ENCODE results near the gene RAB11FIP5. TPM values are rescaled to one million over a fixed set of nuclear protein-coding genes. Genes with fewer than 3 reads are reported as not detected.

Gene RAB11FIP5
- total RNA-seq, 2 experiments from 2014 or later: 12.6 to 13.8 TPM

DNA sequence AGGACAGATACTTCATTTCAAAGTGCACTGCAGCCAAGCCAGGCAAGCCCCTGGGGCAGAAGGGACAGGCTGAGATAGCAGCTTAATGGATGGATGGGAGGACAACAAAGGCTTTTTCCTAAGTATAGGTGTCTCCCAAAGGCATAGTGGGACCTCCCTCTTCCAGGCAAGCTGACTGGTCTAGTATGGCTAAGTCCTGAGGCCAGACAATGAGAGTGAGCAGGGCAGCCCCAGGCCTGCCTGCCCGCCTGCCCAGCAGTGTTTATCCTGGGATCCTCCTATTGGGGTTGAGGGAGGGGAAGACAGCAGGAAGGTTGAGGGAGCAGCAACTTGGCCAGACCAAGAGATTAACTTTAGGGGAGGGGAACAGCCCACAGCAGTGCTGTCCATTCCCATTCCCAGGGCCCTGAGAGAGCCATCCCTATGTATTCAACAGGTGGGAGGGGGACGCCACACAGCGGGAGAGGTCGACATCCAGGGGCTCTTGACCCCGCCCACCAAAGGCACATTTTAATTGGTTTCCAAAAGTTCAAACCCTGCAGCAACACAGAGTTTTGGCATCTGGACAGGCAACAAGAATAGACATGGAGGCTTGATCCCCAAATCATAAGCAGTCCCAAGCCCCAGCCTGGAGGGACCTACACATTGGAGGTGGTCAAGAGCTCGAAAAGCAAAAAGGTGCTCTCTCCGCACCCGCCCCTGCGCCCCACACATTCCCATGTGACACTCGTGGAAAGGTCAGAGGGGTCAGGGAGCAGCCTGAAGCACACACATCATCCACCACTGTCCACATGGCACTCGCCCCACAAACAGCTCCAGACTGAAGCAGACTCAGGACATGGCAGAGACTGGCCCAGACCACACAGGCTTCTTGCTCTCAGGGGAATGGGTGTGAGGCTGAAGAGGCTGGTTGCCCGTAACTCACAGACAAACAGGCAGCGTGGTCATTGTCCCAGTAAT is 38.4 kb downstream of the RAB11FIP5 start:
- Histone ChIP-seq H3K4me3 (ENCODE audit: low read length) (no peak overlapping the region), H3K27ac (ENCODE audit: low read depth in 1 of 2, low read length in 2 of 2) (no peak overlapping the region), H3K4me1 (ENCODE audit: insufficient read depth, low read length) (peaks cover 21% of the 10 kb centered on the region), H3K27me3 (ENCODE audit: control insufficient read depth in 1 of 2, insufficient read depth in 2 of 2, low read length in 2 of 2) (no peaks in the 10 kb centered on the region), H3K36me3 (ENCODE audit: insufficient read depth, low read length) (peaks cover 2% of the 10 kb centered on the region), H3K9me3 (ENCODE audit: control insufficient read depth in 1 of 2, insufficient read depth in 1 of 2, low read length in 2 of 2) (no peaks in the 10 kb centered on the region)
- DNase-seq: no peak
- H3K36me3 Mint-ChIP-seq (ENCODE audit: low read depth): peaks cover 4% of the 10 kb centered on the region
- H3K27ac Mint-ChIP-seq: no peak overlapping the region
- ChIA-PET POLR2A (no interaction called here), CTCF (no interaction called here)
- TF ChIP-seq, protein P1, sequence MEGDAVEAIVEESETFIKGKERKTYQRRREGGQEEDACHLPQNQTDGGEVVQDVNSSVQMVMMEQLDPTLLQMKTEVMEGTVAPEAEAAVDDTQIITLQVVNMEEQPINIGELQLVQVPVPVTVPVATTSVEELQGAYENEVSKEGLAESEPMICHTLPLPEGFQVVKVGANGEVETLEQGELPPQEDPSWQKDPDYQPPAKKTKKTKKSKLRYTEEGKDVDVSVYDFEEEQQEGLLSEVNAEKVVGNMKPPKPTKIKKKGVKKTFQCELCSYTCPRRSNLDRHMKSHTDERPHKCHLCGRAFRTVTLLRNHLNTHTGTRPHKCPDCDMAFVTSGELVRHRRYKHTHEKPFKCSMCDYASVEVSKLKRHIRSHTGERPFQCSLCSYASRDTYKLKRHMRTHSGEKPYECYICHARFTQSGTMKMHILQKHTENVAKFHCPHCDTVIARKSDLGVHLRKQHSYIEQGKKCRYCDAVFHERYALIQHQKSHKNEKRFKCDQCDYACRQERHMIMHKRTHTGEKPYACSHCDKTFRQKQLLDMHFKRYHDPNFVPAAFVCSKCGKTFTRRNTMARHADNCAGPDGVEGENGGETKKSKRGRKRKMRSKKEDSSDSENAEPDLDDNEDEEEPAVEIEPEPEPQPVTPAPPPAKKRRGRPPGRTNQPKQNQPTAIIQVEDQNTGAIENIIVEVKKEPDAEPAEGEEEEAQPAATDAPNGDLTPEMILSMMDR (IDR thresholded peaks at IDR 0.05): no peak
- intact Hi-C loops (cut with DNase I, micrococcal nuclease): loop anchor here (5.0 to 10.0 kb wide), 8 partner anchors 38 to 663 kb away; partner anchors contain the start of genes ALMS1 (in 2 of the 2), CCT7 (in 2 of the 2), PRADC1 (in 2 of the 2) and EXOC6B (in 1 of the 2)
- H3K4me3 Mint-ChIP-seq: no peak overlapping the region
- no peaks in the 10 kb centered on the region for H3K27me3 Mint-ChIP-seq
- no peak for ATAC-seq (ENCODE audit: poor library complexity)
- no peaks in the 10 kb centered on the region for H3K9me3 Mint-ChIP-seq
- H3K4me1 Mint-ChIP-seq (ENCODE audit: low read depth): peaks cover 28% of the 10 kb centered on the region

DNA sequence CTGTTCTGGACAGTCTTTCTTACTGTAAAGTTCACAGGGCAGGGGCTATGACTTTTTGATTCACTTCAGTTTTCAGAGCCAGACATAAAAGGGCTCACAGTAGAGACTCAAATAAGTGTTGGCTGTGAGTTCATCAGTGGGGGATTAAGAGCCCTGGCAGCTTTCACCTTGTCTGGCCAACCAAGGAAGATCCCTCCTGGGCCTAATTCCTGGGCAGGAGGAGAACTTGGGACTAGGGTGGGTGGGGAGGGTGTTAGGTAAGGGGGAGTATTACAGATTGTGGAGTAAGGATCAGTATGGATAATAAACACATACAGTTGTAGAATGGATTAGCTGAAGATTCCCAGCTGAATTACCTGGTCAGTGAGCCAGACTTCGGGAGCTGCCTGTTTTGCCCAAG is 40.3 kb downstream of the RAB11FIP5 start:
- H3K4me1 Mint-ChIP-seq (ENCODE audit: low read depth): peaks cover 31% of the 10 kb centered on the region
- POLR2A ChIA-PET: no interaction called here
- DNase-seq (no peak), ATAC-seq (ENCODE audit: poor library complexity) (no peak)
- Histone ChIP-seq H3K9me3 (ENCODE audit: control insufficient read depth in 1 of 2, insufficient read depth in 1 of 2, low read length in 2 of 2) (no peaks in the 10 kb centered on the region), H3K4me3 (ENCODE audit: low read length) (no peak overlapping the region), H3K36me3 (ENCODE audit: insufficient read depth, low read length) (peaks cover 2% of the 10 kb centered on the region), H3K27ac (ENCODE audit: low read depth in 1 of 2, low read length in 2 of 2) (no peak overlapping the region), H3K4me1 (ENCODE audit: insufficient read depth, low read length) (peaks cover 21% of the 10 kb centered on the region), H3K27me3 (ENCODE audit: control insufficient read depth in 1 of 2, insufficient read depth in 2 of 2, low read length in 2 of 2) (no peaks in the 10 kb centered on the region)
- no peaks in the 10 kb centered on the region for H3K9me3 Mint-ChIP-seq
- H3K36me3 Mint-ChIP-seq (ENCODE audit: low read depth): peaks cover 4% of the 10 kb centered on the region
- peak overlapping the region; percentile 91 for H3K27ac Mint-ChIP-seq
- H3K4me3 Mint-ChIP-seq: peak overlapping the region; percentile 99
- no peaks in the 10 kb centered on the region for H3K27me3 Mint-ChIP-seq
- TF ChIP-seq, protein P1 (IDR thresholded peaks at IDR 0.05): no peak
- intact Hi-C loops (cut with DNase I, micrococcal nuclease): loop anchor here (1.0 to 10.0 kb wide), 9 partner anchors 40 to 665 kb away; partner anchors contain the start of genes ALMS1 (in 2 of the 2), CCT7 (in 2 of the 2), PRADC1 (in 2 of the 2) and EXOC6B (in 1 of the 2)
- CTCF ChIA-PET: interaction anchor here (1.0 to 4.8 kb wide), 2 partner anchors 105 to 140 kb away, joined by 4 to 23 read pairs; no protein-coding TSS in a partner anchor

DNA sequence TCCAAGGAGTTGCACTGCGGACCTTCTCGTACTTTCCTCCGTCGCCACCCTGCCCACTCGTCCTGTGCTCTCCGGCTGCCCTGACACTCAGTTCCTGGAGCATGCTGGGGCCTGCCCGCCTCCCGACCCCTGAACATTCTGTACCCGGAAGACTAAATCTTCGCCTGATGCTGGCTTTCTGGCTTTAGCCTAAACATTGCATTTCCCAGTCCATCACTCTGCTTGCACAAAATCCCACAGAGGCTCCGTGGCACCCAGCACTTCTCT is 40.7 kb downstream of the RAB11FIP5 start:
- H3K36me3 Mint-ChIP-seq (ENCODE audit: low read depth): peaks cover 4% of the 10 kb centered on the region
- Histone ChIP-seq H3K4me3 (ENCODE audit: low read length) (peak overlapping the region; percentile 84), H3K27ac (ENCODE audit: low read depth in 1 of 2, low read length in 2 of 2) (peak overlapping the region in 1 of 2 donors; percentile 81), H3K27me3 (ENCODE audit: control insufficient read depth in 1 of 2, insufficient read depth in 2 of 2, low read length in 2 of 2) (no peaks in the 10 kb centered on the region), H3K9me3 (ENCODE audit: control insufficient read depth in 1 of 2, insufficient read depth in 1 of 2, low read length in 2 of 2) (no peaks in the 10 kb centered on the region), H3K36me3 (ENCODE audit: insufficient read depth, low read length) (peaks cover 2% of the 10 kb centered on the region), H3K4me1 (ENCODE audit: insufficient read depth, low read length) (peaks cover 21% of the 10 kb centered on the region)
- H3K9me3 Mint-ChIP-seq: no peaks in the 10 kb centered on the region
- TF ChIP-seq, protein P1 (IDR thresholded peaks at IDR 0.05): no peak
- ATAC-seq (ENCODE audit: poor library complexity) (no peak), DNase-seq (peak in 4 of 14 experiments; percentile 5 to 34 (median 20))
- ChIA-PET POLR2A (interaction anchor here (0.8 to 2.0 kb wide), 6 partner anchors 9 to 162 kb away, joined by 3 to 16 read pairs (median 3); partner anchors contain the start of genes CCT7, PRADC1 and RAB11FIP5), CTCF (interaction anchor here (1.0 to 4.8 kb wide), 3 partner anchors 105 to 141 kb away, joined by 4 to 23 read pairs (median 6); no protein-coding TSS in a partner anchor)
- H3K27ac Mint-ChIP-seq: peak overlapping the region; percentile 91
- no peaks in the 10 kb centered on the region for H3K27me3 Mint-ChIP-seq
- peak overlapping the region; percentile 99 for H3K4me3 Mint-ChIP-seq
- H3K4me1 Mint-ChIP-seq (ENCODE audit: low read depth): peaks cover 31% of the 10 kb centered on the region
- intact Hi-C loops (cut with DNase I, micrococcal nuclease): loop anchor here (1.0 to 10.0 kb wide), 9 partner anchors 40 to 665 kb away; partner anchors contain the start of genes ALMS1 (in 2 of the 2), CCT7 (in 2 of the 2), PRADC1 (in 2 of the 2) and EXOC6B (in 1 of the 2)

Data from CD4-positive, alpha-beta T cell (primary cell).